GM12891 (cell line): ENCODE measurements around the gene SMG6.

Experiments used
- PAX5 ChIP-seq: IDR thresholded peaks from 2 replicates; pipeline ENCODE4 v1.6.1; 2011; ENCODE audit warnings: low read length, moderate library complexity, mild to moderate bottlenecking; ENCODE audit not compliant: insufficient read depth, severe bottlenecking
- POLR2A ChIP-seq: IDR thresholded peaks from 2 replicates; pipeline ENCODE4 v1.6.1; 2011; ENCODE audit warnings: low read depth, low read length, control low read depth
- POLR2AphosphoS5 ChIP-seq: IDR thresholded peaks from 2 replicates; pipeline ENCODE4 v1.6.1; 2011; ENCODE audit warnings: low read depth, low read length, control low read depth
- SPI1 ChIP-seq: IDR thresholded peaks from 2 replicates; pipeline ENCODE4 v1.6.1; 2011; ENCODE audit warnings: low read depth, low read length, control low read depth
- TAF1 ChIP-seq: IDR thresholded peaks from 2 replicates; pipeline ENCODE4 v1.6.1; 2011; ENCODE audit warnings: low read depth, low read length, control low read depth

- no peak for TF ChIP-seq SPI1
- TF ChIP-seq PAX5 = no peak
- no peak for TF ChIP-seq TAF1
- TF ChIP-seq POLR2AphosphoS5 = no peak
- TF ChIP-seq POLR2A = no peak
Measured at GRCh38 chr17:2211661-2212399, 91.8 kb downstream of the SMG6 start.
